GM21576 (cell line): ENCODE results near the gene ZBTB37.
"Not testable (repeated sequence)": the region's sequence is repeated elsewhere in the genome, so short reads cannot be mapped to it uniquely, and the experiment has no call there.

Experiments used
- ATAC-seq: cut with Tn5 transposase; IDR thresholded peaks from one replicate; pipeline ENCODE4 v1.9.1; 2021; ENCODE audit warnings: mild to moderate bottlenecking, moderate library complexity; ENCODE audit not compliant: unreplicated experiment

Gene ZBTB37, protein sequence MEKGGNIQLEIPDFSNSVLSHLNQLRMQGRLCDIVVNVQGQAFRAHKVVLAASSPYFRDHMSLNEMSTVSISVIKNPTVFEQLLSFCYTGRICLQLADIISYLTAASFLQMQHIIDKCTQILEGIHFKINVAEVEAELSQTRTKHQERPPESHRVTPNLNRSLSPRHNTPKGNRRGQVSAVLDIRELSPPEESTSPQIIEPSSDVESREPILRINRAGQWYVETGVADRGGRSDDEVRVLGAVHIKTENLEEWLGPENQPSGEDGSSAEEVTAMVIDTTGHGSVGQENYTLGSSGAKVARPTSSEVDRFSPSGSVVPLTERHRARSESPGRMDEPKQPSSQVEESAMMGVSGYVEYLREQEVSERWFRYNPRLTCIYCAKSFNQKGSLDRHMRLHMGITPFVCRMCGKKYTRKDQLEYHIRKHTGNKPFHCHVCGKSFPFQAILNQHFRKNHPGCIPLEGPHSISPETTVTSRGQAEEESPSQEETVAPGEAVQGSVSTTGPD

DNA sequence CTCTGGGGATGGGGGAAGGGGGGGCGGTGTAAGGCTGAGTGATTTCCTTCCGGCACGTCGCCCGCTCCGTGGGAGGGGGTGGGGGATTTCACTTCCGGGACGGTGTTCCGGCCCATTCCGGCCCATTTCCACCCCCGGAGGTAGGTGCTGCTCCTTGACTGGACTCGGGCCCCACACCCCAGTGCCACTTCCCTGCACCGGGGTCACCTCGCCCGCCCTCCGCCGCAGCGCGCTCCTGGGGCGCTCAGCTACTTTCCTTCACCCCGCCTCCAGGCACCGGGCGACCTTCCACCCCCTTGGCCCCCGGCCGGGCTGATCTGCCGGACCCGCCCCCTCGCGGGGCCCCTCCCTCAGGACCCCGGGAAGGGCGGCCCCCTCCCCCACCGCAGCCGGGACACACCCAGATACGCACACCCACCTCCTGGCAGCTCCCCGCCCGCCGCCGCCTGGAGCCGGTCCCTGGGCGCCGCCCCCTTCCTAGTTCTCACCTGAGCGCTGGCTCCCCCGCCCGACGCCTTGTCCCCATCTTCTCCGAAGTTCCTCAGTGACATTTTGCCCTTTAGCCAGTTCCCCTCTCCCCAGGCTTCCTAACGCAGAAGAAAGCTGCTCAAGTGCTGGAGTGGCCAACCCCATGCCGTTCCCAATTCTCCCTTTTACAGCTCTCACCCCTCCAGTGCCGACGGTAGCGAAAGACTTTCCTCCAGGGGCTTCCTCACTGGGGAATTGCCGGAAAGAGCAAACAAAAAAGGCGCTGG lies at the start of gene ZBTB37:
Gene ZBTB37, plus strand, starts transcription at position 115 of the 755 bp plus-strand sequence. CDS start 1,846 bp downstream, outside the sequence.
- peak; percentile 54 for ATAC-seq

DNA sequence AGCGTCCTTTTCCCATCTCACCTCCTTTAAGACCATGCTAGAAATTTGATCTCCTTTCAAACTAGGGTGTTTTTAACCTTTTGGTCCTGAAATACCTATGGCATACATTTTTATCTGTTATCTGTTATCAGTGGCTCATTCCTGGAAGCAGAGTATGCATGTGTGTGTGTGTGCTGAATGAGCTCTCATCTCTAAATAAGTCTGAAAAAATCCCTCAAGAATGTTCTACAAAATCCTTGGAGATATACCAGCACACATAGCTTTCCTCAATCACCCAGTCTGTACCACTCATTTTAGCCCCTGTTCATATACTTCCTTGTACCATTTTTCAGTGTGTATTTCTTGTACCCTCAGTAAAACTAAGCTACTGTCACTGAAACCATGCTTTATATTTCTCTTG lies 49.7 kb upstream of the ZBTB37 start:
- ATAC-seq: no peak

DNA sequence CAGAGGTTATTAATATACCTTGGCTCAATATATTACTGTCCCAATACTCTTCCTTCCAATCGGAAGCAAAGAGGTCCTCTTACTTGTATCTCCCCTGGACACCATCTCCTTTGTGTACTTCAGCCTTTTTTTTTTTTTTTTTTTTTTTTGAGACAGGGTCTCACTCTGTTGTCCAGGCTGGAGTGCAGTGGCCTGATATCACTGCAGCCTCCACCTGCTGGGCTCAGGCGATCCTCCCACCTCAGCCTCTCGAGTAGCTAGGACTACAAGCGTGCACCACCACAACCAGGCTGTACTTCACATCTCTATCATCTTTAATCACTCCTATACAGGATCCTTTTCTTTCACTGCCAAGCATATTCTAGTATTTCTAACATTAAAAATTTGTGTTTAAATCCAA lies 46.5 kb upstream of the ZBTB37 start:
- ATAC-seq: no peak

DNA sequence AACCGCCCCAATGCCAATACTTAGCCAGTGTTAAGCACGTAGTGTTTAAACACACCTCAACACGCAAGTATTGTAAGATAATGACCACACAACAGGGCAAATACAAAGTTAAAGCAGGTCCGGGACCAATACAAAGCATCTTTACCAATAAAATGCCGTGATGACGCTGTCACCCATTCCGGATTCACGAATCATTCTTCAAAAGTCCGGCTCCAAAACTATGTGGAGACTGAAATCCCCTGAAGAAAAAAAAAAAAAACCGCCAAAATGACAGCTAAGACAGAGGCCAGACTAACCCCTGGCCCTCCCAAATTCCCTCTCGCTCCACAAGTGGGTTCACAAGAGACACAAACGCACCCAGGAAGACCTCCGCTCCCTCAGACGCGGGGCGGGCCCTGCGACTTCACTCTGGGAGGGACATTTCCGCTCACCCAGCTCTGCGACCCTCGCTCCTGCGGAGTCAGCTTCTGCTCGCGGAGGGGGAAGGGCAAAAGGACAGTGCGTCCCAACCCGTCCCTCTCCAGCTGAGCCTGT lies 44.3 kb upstream of the ZBTB37 start:
- ATAC-seq: peak; percentile 36

DNA sequence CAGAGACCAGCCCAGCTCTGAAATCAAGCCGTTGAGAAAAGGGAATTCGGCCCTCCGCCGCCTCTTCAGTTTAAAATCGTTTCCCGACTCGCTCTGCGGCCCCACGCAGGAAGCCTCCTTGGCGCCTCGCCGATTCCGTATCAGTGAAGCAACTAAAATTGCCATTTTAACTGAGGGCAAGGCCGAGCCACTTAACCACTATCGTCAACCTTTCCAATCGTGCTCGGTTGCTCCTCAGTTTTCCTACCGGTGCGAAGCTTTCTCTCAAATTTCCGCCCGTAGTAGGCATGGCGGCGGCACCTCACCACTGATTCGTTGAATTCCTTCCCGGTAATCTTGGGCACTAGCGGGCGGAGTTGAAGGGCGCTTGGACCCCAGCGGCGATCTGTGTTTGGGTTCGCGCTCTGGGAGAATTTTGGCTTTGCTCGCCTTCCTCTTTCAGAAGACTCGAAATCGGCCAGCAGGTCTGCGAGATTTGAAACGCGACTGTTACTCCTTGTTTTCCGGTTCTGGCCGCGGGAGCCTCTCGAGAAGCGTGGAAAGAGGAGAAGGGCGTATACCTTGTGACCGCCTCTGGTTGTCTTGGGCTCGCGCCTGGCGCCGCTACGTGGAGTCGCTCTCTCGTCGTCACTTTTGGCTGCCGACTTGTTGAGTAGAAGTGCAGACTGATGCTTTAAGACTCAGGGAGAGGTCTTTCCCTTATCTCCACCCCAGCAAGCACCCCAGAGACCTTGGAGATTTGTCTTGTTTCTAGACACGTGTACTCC lies 43.7 kb upstream of the ZBTB37 start, which contains the start of the genes CENPL and DARS2:
Gene CENPL, minus strand, starts transcription at position 569 of the 767 bp plus-strand sequence. CDS start 13,584 bp downstream, outside the sequence.
Gene DARS2, plus strand, starts transcription at position 359 of the 767 bp plus-strand sequence. CDS start 557 bp downstream, outside the sequence.
- ATAC-seq: peak; percentile 78

DNA sequence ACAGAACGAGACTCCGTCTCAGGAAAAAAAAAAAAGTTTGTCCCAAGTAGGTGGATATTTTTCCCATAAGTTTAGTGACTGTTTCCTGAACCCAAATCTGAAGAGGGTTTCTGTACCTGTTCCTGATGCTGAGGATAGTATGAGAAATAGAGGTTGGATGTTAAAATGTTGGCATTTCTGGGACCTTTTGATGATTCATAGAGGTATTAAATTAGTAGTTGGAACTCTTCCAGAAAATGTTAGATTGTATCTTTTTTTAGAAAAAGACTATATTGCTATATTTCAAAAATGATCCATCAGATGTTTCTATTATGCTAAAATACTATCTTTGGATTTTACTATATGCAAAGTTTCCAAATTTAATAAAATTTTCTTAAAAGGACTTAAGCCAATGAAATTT lies 40.6 kb upstream of the ZBTB37 start:
- ATAC-seq: no peak

DNA sequence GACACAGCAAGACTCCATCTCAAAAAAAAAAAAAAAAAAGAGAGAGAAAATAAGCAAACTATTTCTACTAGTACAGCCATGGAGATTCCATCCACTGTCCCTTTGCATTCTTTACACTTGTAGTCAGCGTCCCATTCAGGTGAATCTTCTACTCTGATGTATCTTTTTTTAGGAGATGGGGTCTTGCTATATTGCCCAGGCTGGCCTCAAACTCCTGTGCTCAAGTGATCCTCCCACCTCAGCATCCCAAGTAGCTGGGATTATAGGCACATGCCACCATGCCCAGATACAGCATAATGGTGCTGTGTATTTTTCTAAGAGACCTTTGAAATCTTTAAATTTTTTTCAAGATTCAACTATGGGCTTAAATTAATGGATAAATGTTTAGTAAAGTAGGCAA lies 35.4 kb upstream of the ZBTB37 start:
- no peak for ATAC-seq

DNA sequence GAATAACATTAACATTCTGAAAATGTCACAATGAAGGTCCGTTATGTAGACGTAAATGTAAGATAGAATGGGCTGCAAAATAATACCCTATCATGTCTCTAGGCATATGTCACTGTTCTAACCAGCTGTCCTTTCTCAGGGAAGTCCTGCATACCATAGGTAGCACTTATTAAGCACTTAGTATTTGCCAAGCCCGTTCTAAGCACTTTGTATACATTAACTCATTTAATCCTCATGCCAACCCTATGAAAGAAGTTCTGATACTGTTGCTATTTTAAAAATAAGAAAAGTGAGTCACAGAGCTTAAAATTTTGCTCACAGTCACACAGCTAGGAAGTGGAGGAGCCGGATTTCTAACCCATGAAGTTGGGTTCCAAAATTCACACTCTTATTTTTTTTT lies 16.1 kb upstream of the ZBTB37 start:
- no peak for ATAC-seq

DNA sequence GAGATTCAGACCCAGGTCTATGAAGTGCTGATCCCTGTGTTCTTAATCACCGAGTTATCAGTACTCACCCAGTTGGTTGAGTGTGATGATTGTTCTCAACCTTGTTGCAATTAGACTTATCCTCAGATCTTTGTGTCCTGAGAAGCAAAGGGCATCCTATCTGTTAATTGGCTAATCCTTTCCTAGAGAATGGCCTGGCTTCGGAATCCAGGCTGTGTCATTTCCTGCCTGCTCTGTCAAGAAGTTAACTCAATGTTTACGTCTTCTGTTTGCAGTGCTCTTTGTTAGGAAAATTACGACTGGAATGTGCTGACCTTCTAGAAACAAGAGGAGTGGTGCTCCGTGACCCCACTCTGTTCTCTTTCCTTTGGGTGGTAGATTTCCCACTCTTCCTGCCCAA lies 15.1 kb upstream of the ZBTB37 start:
- no peak for ATAC-seq

DNA sequence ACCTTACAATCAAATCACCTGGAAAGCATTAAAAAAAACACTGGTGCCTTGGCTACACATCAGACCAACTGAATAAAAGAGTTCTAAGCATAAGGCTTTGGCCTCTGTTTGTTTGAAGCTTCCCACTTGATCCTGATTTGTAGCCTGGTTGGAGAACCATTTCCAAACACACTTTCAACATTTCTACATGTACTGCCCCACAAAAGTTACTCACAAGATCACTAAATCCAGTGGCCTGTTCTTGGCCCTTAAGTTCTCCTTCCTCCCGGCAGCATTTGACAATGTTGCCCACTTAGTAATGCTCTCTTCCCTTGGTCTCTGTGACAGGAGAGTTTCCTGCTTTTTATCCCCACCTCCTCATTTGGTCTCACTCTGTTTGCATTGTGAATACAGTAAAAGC lies 12.2 kb upstream of the ZBTB37 start:
- ATAC-seq: no peak

DNA sequence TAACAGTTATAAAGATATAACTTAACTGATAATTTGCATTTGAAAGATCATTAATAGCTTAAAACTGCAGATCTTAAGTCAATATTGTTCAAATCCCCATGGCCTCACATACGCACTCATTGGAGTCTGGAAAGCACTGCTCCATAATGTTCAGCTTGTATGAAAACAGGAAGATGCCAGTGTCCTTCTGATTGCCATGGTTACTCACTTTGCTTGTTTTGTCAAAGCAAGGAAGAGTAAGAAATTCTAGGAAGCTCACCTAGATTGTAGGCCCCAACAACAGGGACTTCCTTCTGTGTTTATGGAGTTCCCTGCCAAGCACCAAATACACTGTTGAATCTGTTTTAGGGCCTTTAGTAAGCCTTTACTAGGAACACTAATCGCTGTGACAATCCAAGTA lies 11.3 kb upstream of the ZBTB37 start:
- ATAC-seq: no peak

DNA sequence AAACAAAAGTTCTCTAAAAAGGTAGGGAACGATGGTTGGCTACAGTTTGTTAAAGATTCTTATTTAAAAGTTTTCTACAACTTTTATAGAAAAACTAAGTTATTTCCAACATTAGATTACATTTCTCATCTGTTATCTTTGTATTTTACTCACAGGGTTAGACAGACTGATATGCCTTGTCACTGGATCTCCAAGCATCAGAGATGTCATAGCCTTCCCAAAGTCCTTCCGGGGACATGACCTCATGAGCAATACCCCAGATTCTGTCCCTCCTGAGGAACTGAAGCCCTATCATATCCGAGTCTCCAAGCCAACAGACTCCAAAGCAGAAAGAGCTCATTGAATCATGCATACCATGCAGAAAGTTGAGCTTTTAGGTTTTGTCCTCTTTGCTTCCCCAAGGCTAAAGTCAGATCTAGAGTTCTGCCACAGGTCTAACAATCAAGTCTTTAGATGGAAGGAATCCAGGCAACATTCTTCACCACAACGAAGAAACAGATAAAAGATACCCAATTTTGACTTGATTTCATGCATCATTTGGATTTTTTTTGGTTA lies 10.7 kb upstream of the ZBTB37 start:
- no peak for ATAC-seq

DNA sequence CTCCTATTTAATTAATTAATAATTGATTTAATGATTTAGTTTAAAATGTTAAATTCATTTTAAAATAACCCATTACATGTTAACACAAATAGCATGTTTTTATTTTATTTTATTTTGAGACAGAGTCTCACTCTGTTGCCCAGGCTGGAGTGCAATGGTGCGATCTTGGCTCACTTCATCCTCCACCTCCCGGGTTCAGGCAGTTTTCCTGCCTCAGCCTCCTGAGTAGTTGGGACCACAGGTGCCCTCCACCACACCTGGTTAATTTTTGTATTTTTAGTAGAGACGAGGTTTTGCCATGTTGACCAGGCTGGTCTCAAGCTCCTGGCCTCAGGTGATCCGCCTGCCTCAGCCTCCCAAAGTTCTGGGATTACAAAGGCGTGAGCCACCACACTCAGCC lies 8.6 kb upstream of the ZBTB37 start:
- not testable (repeated sequence) for ATAC-seq

DNA sequence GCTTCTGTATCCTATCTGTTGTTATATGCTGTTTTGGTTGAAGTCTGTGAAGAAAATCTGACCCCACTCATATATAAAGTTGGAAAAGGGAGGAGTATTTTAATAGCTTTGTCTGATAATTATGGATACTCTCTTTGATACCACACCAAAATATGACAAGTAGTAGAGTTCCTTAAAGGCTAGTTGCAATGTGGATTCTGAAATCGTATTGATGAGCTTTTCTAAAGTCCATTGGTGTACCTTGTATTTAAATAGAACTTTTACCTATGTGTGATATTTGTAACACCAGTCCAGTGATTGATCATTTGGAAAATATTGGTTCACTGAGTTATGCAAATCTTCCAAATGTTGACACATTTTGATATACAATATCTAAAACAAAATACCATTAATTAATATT lies 8.1 kb upstream of the ZBTB37 start:
- no peak for ATAC-seq

DNA sequence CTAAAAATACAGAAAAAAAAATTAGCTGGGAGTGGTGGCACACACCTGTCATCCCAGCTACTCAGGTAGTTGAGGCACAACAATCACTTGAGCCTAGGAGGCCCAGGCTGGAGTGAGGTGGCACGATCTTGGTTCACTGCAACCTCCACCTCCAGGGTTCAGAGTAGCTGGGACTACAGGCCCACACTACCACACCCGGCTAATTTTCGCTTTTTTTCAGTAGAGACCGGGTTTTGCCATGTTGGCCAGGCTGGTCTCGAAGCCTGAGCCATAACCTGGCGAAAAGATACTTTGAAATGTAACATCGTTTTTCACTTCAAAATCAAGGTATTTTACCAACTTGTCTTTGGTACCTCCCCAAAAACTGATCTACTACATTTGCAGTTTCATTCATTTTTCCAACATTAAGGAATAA lies 6.4 kb upstream of the ZBTB37 start:
- no peak for ATAC-seq

DNA sequence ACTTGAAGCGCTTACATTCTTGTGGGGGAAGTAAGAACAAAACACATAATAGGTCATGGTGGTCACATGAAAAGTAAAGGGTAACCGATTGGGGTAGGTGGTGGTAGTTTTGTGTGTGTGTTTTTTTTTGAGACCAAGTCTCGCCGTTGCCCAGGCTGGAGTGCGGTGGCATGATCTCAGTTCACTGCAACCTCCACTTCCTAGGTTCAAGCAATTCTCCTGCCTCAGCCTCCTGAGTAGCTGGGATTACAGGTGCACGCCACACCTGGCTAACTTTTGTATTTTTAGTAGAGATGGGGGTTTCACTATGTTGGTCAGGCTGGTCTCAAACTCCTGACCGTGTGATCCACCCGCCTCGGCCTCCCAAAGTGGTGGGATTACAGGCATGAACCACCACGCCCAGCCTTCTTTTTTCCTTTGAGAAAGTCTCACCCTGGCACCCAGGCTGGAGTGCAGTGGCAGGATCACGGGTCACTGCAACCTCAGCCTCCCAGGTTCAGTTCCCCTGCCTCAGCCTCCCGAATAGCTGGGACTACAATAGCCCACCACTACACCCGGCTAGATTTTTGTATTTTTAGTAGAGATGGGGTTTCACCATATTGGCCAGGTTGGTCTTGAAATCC lies 5.9 kb upstream of the ZBTB37 start:
- ATAC-seq: not testable (repeated sequence)

DNA sequence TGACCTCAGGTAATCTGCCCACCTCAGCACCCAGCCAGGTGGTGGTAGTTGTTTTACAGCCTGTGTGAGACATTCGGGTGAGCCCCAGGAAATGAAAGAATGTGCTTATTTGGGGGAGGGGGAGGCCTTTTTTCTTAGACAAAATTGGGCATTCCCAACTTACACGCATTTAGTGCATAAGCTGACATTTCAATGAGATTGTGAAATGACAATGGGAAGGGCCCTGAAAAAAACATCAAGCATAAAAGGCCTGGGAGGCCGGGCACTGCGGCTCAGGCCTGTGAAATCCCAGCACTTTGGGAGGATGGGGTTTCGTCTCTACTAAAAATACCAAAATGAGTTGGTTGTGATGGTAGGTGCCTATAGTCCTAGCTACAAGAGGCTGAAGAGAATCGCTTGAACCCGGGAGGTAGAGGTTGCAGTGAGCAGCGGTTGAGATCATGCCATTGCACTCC lies 5.4 kb upstream of the ZBTB37 start:
- ATAC-seq: no peak

DNA sequence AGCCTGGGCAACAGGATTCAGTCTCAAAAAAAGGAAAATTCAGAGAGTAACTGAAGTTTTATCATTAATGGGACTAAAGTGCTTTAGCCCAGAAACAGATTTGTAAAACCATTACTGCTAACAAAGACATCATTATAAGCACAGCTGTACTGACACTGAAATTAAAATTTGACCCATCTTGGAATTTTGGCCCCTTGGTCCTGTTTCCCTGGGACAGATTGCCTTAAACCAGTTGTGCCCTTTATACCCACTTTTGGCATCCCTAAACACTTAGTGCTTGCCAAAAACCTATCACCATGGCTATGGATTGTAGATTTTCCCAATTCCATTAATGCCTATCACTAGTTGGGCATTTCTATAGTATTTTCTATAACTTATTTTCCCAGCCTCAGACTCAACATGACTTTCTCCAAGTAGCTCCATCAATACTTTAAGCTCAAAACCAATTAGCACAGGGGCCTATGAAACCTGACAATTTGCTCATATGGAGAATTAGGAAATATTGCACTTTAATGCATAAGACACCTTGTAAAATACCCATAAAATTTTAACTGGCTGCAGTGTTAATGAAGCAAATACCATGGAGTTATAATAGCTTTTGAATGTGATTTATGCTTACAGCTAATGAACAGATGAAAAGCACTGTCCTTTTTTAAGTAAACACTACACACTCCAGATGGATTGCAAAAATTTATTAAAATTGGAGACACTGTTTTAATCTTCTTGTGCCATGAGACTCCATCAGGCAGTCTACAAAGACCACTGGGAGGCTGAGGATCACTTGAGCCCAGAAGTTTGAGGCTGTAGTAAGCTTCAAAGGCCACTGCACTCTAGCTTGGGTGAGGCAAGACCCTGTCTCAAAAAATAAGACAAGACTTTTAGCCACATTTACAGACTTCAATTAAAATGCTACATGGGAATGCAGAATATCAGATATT lies 4.7 kb upstream of the ZBTB37 start:
- ATAC-seq: no peak
